ENCODE results near the gene BMPER. TPM values are rescaled to one million over a fixed set of nuclear protein-coding genes. Genes with fewer than 3 reads are reported as not detected.

Gene BMPER
- total RNA-seq, 4 donors from 2014 or later, result 0.27 to 0.53 (median 0.34) TPM

- no peak overlapping the region for H3K4me3 ChIP-seq (ENCODE audit: low read depth, poor library complexity, severe bottlenecking)
- DNase-seq (ENCODE audit: low spot score in 2 of 2), result no peak
- intact Hi-C loops (cut with DNase I; ENCODE audit: low total_unique reads), result loop anchor here (10.0 kb wide), 1 partner anchor 138 kb away; no protein-coding TSS in a partner anchor
- 30 to 31% methylated on average over 4 of the region's 4 CpGs for WGBS, 2 donors
- TF ChIP-seq CTCF (IDR thresholded peaks at IDR 0.05) (no peak), POLR2A (IDR thresholded peaks at IDR 0.05) (no peak)
Observed at GRCh38 chr7:33892945-33893344, 12.4 kb upstream of the BMPER start.

- no peak overlapping the region for H3K4me3 ChIP-seq (ENCODE audit: low read depth, poor library complexity, severe bottlenecking)
- intact Hi-C loops (cut with DNase I; ENCODE audit: low total_unique reads), result loop anchor here (10.0 kb wide), 1 partner anchor 139 kb away; no protein-coding TSS in a partner anchor
- no peak for DNase-seq (ENCODE audit: low spot score in 2 of 2)
- 40 to 44% methylated on average over 4 of the region's 4 CpGs for WGBS, 2 donors
- TF ChIP-seq POLR2A (IDR thresholded peaks at IDR 0.05) (no peak), CTCF (IDR thresholded peaks at IDR 0.05) (no peak)
Observed at GRCh38 chr7:33893377-33893776, 12.0 kb upstream of the BMPER start.

GRCh38 chr7:33895025-33895804 is 10.1 kb upstream of the BMPER start:
- TF ChIP-seq POLR2A (IDR thresholded peaks at IDR 0.05), result no peak
- peak in 1 of 3 donors; percentile 42 for TF ChIP-seq CTCF (IDR thresholded peaks at IDR 0.05)
- WGBS, 2 donors, result 15% methylated on average over 17 of the region's 17 CpGs
- peak; percentile 82 to 96 for DNase-seq (ENCODE audit: low spot score in 2 of 2)
- no peak overlapping the region for H3K4me3 ChIP-seq (ENCODE audit: low read depth, poor library complexity, severe bottlenecking)
- intact Hi-C loops (cut with DNase I; ENCODE audit: low total_unique reads), result loop anchor here (10.0 kb wide), 1 partner anchor 140 kb away; no protein-coding TSS in a partner anchor

GRCh38 chr7:33900501-33900900 is 4.8 kb upstream of the BMPER start:
- intact Hi-C loops (cut with DNase I; ENCODE audit: low total_unique reads), result no loop called here
- no peak for DNase-seq (ENCODE audit: low spot score in 2 of 2)

GRCh38 chr7:33901199-33901598 is 4.1 kb upstream of the BMPER start:
- 90 to 97% methylated on average over 4 of the region's 4 CpGs for WGBS, 2 donors
- no peak for DNase-seq (ENCODE audit: low spot score in 2 of 2)
- no peak overlapping the region for H3K4me3 ChIP-seq (ENCODE audit: low read depth, poor library complexity, severe bottlenecking)
- intact Hi-C loops (cut with DNase I; ENCODE audit: low total_unique reads), result no loop called here
- TF ChIP-seq POLR2A (IDR thresholded peaks at IDR 0.05), result no peak
- no peak for TF ChIP-seq CTCF (IDR thresholded peaks at IDR 0.05)

More at GRCh38 chr7:33900501-33900900, 4.8 kb upstream of the BMPER start:
- H3K4me3 ChIP-seq (ENCODE audit: low read depth, poor library complexity, severe bottlenecking), result no peak overlapping the region
- no peak for TF ChIP-seq POLR2A (IDR thresholded peaks at IDR 0.05)
- TF ChIP-seq CTCF (IDR thresholded peaks at IDR 0.05), result no peak

All from lower leg skin (tissue), 4 donors.